HepG2 (cell line): Measurements from ENCODE around the gene SLC22A4. TPM values are rescaled to one million over a fixed set of nuclear protein-coding genes. Genes with fewer than 3 reads are reported as not detected.
A peak's percentile ranks its signal among the peaks of the same experiment; 100 is the strongest.

Source experiments
- ARNT ChIP-seq: fragments of 450-650 bp; IDR thresholded peaks from 2 replicates; pipeline ENCODE4 v1.6.1; 2017
- BRD4 ChIP-seq: sonication (generic); formaldehyde crosslinking; IDR thresholded peaks from 2 replicates; pipeline ENCODE4 v1.4.0; 2020; ENCODE audit warnings: missing genetic modification reagents
- ELF3 ChIP-seq: IDR thresholded peaks from 2 replicates; pipeline ENCODE4 v1.6.1; 2016; ENCODE audit warnings: missing genetic modification reagents, missing compliant biosample characterization
- FOXO4 ChIP-seq: sonication (generic); formaldehyde crosslinking; conservative IDR thresholded peaks from 2 replicates; pipeline ENCODE4 v1.8.1; 2023; ENCODE audit warnings: missing genetic modification reagents
- MTF1 ChIP-seq: sonication (generic); formaldehyde crosslinking; IDR thresholded peaks from 2 replicates; pipeline ENCODE4 v1.5.0; 2020; ENCODE audit warnings: missing genetic modification reagents
- PPARG ChIP-seq: conservative IDR thresholded peaks from 2 replicates; pipeline ENCODE4 v1.6.1; 2016; ENCODE audit warnings: missing biosample characterization, missing genetic modification reagents
- REST ChIP-seq, 2 experiments: IDR thresholded peaks; 2 replicates each; pipeline ENCODE4 v1.6.1; 2011 to 2012; ENCODE audit warnings: low read length in 2 of 2, borderline replicate concordance in 1 of 2, low read depth in 1 of 2, mild to moderate bottlenecking in 1 of 2, moderate library complexity in 1 of 2
- SKI ChIP-seq: fragments of 450-650 bp; IDR thresholded peaks from one replicate; pipeline ENCODE4 v1.6.1; 2018; ENCODE audit warnings: mild to moderate bottlenecking; ENCODE audit not compliant: partially characterized antibody
- TIGD3 ChIP-seq: sonication (generic); formaldehyde crosslinking; IDR thresholded peaks from 2 replicates; pipeline ENCODE4 v1.5.1; 2020; ENCODE audit warnings: mild to moderate bottlenecking, missing genetic modification reagents, borderline replicate concordance
- TMF1 ChIP-seq: sonication (generic); formaldehyde crosslinking; IDR thresholded peaks from 2 replicates; pipeline ENCODE4 v1.8.1; 2022; ENCODE audit warnings: low read depth, missing genetic modification reagents
- TSC22D2 ChIP-seq: sonication (generic); formaldehyde crosslinking; IDR thresholded peaks from 2 replicates; pipeline ENCODE4 v1.5.1; 2020; ENCODE audit warnings: missing genetic modification reagents, mild to moderate bottlenecking, borderline replicate concordance
- WIZ ChIP-seq: sonication (generic); formaldehyde crosslinking; IDR thresholded peaks from 2 replicates; pipeline ENCODE4 v1.5.1; 2020; ENCODE audit warnings: mild to moderate bottlenecking, missing genetic modification reagents
- ZBTB38 ChIP-seq: sonication (generic); formaldehyde crosslinking; IDR thresholded peaks from 2 replicates; pipeline ENCODE4 v1.5.1; 2020; ENCODE audit warnings: mild to moderate bottlenecking, missing genetic modification reagents
- ZBTB49 ChIP-seq: sonication (generic); formaldehyde crosslinking; IDR thresholded peaks from 2 replicates; pipeline ENCODE4 v1.4.0; 2020; ENCODE audit warnings: missing genetic modification reagents, borderline replicate concordance
- ZNF121 ChIP-seq: sonication (generic); formaldehyde crosslinking; IDR thresholded peaks from 2 replicates; pipeline ENCODE4 v1.5.0; 2020; ENCODE audit warnings: mild to moderate bottlenecking, missing genetic modification reagents
- ZNF335 ChIP-seq: sonication (generic); formaldehyde crosslinking; IDR thresholded peaks from 2 replicates; pipeline ENCODE4 v1.4.0; 2020; ENCODE audit warnings: missing genetic modification reagents
- ZNF644 ChIP-seq: IDR thresholded peaks from 2 replicates; pipeline ENCODE4 v1.6.1; 2016; ENCODE audit warnings: low read depth
- ZNF773 ChIP-seq: sonication (generic); formaldehyde crosslinking; IDR thresholded peaks from 2 replicates; pipeline ENCODE4 v1.4.0; 2020; ENCODE audit warnings: missing genetic modification reagents, borderline replicate concordance
- ZSCAN5A ChIP-seq: sonication (generic); formaldehyde crosslinking; IDR thresholded peaks from 2 replicates; pipeline ENCODE4 v1.8.0; 2022; ENCODE audit warnings: mild to moderate bottlenecking, missing genetic modification reagents, borderline replicate concordance
- ZSCAN9 ChIP-seq: IDR thresholded peaks from 2 replicates; pipeline ENCODE4 v1.6.1; 2016; ENCODE audit warnings: borderline replicate concordance
- polyA plus RNA-seq, 8 experiments: library from polyadenylated mRNA; depleted of rRNA in 3 of 8; stranded (reverse) in 7 of 8; unstranded in 1 of 8; fragments of >200 nt; fragmentation: Illumina TruSeq in 4 of 8; extraction: Trizol in 4 of 8; gene quantifications; 2 replicates each; pipeline versions ENCODE4 v1.2.1 to v1.2.3, GENCODE V29; 2011 to 2016; ENCODE audit warnings: low read depth in 4 of 8, missing spikeins in 1 of 8, mixed read lengths in 1 of 8; ENCODE audit not compliant: insufficient read depth in 1 of 8
- total RNA-seq, 5 experiments: library from RNA; depleted of rRNA; stranded (reverse); fragments of >200 nt; fragmentation: Illumina TruSeq; extraction: Trizol; gene quantifications; 2 replicates each; pipeline ENCODE4 v1.2.3, GENCODE V29; 2016; ENCODE audit warnings: low read depth in 1 of 5

SLC22A4 gene
- total and polyA plus RNA-seq, 2 of the 13 experiments (the other 11 are each of a cell fraction or from before 2014, with no cell fraction given), result 0.33 to 0.62 TPM

GRCh38 chr5:132369474-132370180 is 75.4 kb downstream of the SLC22A4 start, which contains the start of gene SLC22A5 (continued):
- TF ChIP-seq REST (IDR thresholded peaks at IDR 0.05; ENCODE audit: borderline replicate concordance in 1 of 2, low read depth in 1 of 2, low read length in 2 of 2) (no peak), ZNF335 (CRISPR knock-in tag) (no peak), FOXO4 (0 out of 2 replicates have a peak, but pooled peaks have one; percentile 78), PPARG (CRISPR knock-in tag) (no peak), ARNT (no peak), TMF1 (CRISPR knock-in tag) (peak; percentile 86), MTF1 (CRISPR knock-in tag) (peak; percentile 77), TIGD3 (CRISPR knock-in tag) (no peak), ZNF121 (CRISPR knock-in tag) (no peak), ZSCAN9 (CRISPR knock-in tag) (no peak; the same call in 1 of the 2 replicates), ZNF644 (CRISPR knock-in tag) (no peak), SKI (no peak), TSC22D2 (CRISPR knock-in tag) (no peak), BRD4 (CRISPR knock-in tag) (peak; percentile 40; the same call in 1 of the 2 replicates), ZBTB49 (CRISPR knock-in tag) (no peak), ZBTB38 (CRISPR knock-in tag) (no peak), ZNF773 (CRISPR knock-in tag) (no peak), ELF3 (CRISPR knock-in tag) (0 out of 2 replicates have a peak, but pooled peaks have one; percentile 33), ZSCAN5A (CRISPR knock-in tag) (peak; percentile 35; the same call in 1 of the 2 replicates), WIZ (CRISPR knock-in tag) (0 out of 2 replicates have a peak, but pooled peaks have one; percentile 26)
